HL-60/S4 treated with retinoic acid at 250 ng/mL for 4 days and 3 days (cell line): ENCODE data around the gene BAZ2B.

Experiments
- in situ Hi-C: fragments of 300-500 bp; cut with MboI; formaldehyde crosslinking; loops from 2 replicates; pipeline ENCODE4 v1.7.0; 2022; ENCODE audit warnings: low sequenced_read_pairs

BAZ2B gene

DNA sequence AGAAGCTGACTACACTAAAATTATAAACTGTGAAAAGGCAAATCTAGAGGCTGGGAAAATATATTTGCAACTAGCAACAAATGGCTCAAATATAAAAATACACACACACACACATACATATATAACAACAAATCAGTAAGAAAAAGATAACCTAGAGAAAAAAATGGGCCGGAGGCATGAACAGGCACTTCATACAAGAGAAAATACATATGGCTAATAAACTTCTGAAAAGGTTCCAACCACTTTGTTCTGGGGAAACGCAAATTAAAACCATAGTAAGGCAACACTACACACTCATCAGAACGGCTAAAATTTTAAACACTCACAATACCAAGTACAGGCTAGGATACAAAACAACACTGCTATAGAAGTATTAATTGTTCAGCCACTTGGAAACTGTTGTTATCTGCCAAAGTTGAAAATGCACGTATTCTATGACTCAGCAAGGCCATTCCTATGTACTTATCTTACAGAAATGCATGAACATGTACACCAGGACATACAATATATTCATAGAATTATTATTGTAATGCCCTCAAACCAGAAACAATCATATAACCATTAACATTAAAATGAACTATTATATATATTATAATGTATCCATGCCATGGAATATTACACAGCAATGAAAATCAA lies 345.5 kb downstream of the BAZ2B start:
- in situ Hi-C loops: no loop called here
